Measurements from ENCODE around the gene WDFY4. TPM values are rescaled to one million over a fixed set of nuclear protein-coding genes. Genes with fewer than 3 reads are reported as not detected.

WDFY4 gene
- total RNA-seq, 4 donors from 2014 or later = 0.60 to 20.6 (median 5.1) TPM

- H3K36me3 ChIP-seq = no peaks in the 10 kb centered on the region
- H3K27ac ChIP-seq = no peak overlapping the region
- H3K4me3 ChIP-seq = no peak overlapping the region
- peaks cover 0 to 16% (median 14%) of the 10 kb centered on the region in 4 donors for H3K4me1 ChIP-seq
- peaks cover 7% of the 10 kb centered on the region for H3K27me3 ChIP-seq
- DNase-seq = no peak
- no peak for TF ChIP-seq POLR2A (IDR thresholded peaks at IDR 0.05)
- no peak for TF ChIP-seq EP300 (IDR thresholded peaks at IDR 0.05; ENCODE audit: low read depth)
- in situ Hi-C loops (cut with MboI; ENCODE audit: low pct_ligation_motif_present in 1 of 4, low pct_unique_long_range_greater_than_20kb in 1 of 4, low sequenced_read_pairs in 3 of 4) (loop anchor here (5.0 to 25.0 kb wide), 5 partner anchors 105 to 853 kb away; no protein-coding TSS in a partner anchor), intact Hi-C loops (cut with DNase I; ENCODE audit: low total_unique reads) (loop anchor here (2.0 to 10.0 kb wide), 2 partner anchors 295 to 313 kb away; no protein-coding TSS in a partner anchor)
- 26 to 35% methylated on average over 2 of the region's 2 CpGs for WGBS, 2 donors (ENCODE audit: low coverage in 1 of 2)
- no peaks in the 10 kb centered on the region for H3K9me3 ChIP-seq
Measured at GRCh38 chr10:48659790-48660189, 24.9 kb upstream of the WDFY4 start.

GRCh38 chr10:48661441-48661840, 23.2 kb upstream of the WDFY4 start:
- Histone ChIP-seq H3K27ac (no peak overlapping the region), H3K27me3 (peaks cover 7% of the 10 kb centered on the region), H3K4me3 (no peak overlapping the region), H3K36me3 (no peaks in the 10 kb centered on the region), H3K4me1 (peaks cover 0 to 5% (median 3%) of the 10 kb centered on the region in 4 donors), H3K9me3 (no peaks in the 10 kb centered on the region)
- TF ChIP-seq EP300 (IDR thresholded peaks at IDR 0.05; ENCODE audit: low read depth) (no peak), POLR2AphosphoS5 (IDR thresholded peaks at IDR 0.05) (no peak), CTCF (IDR thresholded peaks at IDR 0.05) (no peak), POLR2A (IDR thresholded peaks at IDR 0.05) (no peak)
- intact Hi-C loops (cut with DNase I; ENCODE audit: low total_unique reads) = no loop called here
- in situ Hi-C loops (cut with MboI; ENCODE audit: low pct_ligation_motif_present in 1 of 4, low pct_unique_long_range_greater_than_20kb in 1 of 4, low sequenced_read_pairs in 3 of 4) = loop anchor here (25.0 kb wide), 3 partner anchors 299 to 851 kb away; no protein-coding TSS in a partner anchor
- DNase-seq = no peak

- no peak overlapping the region for H3K4me3 ChIP-seq
Measured at GRCh38 chr10:48667960-48668590, 16.6 kb upstream of the WDFY4 start.

GRCh38 chr10:48670978-48671913, 13.4 kb upstream of the WDFY4 start:
- in situ Hi-C loops (cut with MboI; ENCODE audit: low pct_ligation_motif_present in 1 of 4, low pct_unique_long_range_greater_than_20kb in 1 of 4, low sequenced_read_pairs in 3 of 4) (loop anchor here (25.0 kb wide), 3 partner anchors 309 to 841 kb away; no protein-coding TSS in a partner anchor), intact Hi-C loops (cut with DNase I; ENCODE audit: low total_unique reads) (no loop called here)
- TF ChIP-seq EP300 (IDR thresholded peaks at IDR 0.05; ENCODE audit: low read depth) (no peak), CTCF (IDR thresholded peaks at IDR 0.05) (no peak), POLR2A (IDR thresholded peaks at IDR 0.05) (no peak), POLR2AphosphoS5 (IDR thresholded peaks at IDR 0.05) (no peak)
- H3K27me3 ChIP-seq = no peaks in the 10 kb centered on the region
- H3K4me1 ChIP-seq = no peaks in the 10 kb centered on the region
- H3K36me3 ChIP-seq = no peaks in the 10 kb centered on the region
- DNase-seq = peak; percentile 59
- peak overlapping the region in 2 of 4 donors; percentile 36 to 65 for H3K27ac ChIP-seq
- WGBS, 2 donors (ENCODE audit: low coverage in 1 of 2) = 72% methylated on average over 28 of the region's 28 CpGs; no CpG with 5 or more reads in 1 of the 2 donors
- no peak overlapping the region for H3K4me3 ChIP-seq
- H3K9me3 ChIP-seq = no peaks in the 10 kb centered on the region

More at GRCh38 chr10:48667960-48668590, 16.6 kb upstream of the WDFY4 start:
- WGBS, 2 donors (ENCODE audit: low coverage in 1 of 2) = 77 to 94% methylated on average over 2 to 8 of the region's 8 CpGs
- H3K4me1 ChIP-seq = no peaks in the 10 kb centered on the region
- no peaks in the 10 kb centered on the region for H3K27me3 ChIP-seq
- no peaks in the 10 kb centered on the region for H3K9me3 ChIP-seq
- in situ Hi-C loops (cut with MboI; ENCODE audit: low pct_ligation_motif_present in 1 of 4, low pct_unique_long_range_greater_than_20kb in 1 of 4, low sequenced_read_pairs in 3 of 4) = loop anchor here (25.0 kb wide), 3 partner anchors 306 to 844 kb away; no protein-coding TSS in a partner anchor
- DNase-seq = peak; percentile 46
- TF ChIP-seq EP300 (IDR thresholded peaks at IDR 0.05; ENCODE audit: low read depth) (no peak), CTCF (IDR thresholded peaks at IDR 0.05) (no peak), POLR2A (IDR thresholded peaks at IDR 0.05) (no peak), POLR2AphosphoS5 (IDR thresholded peaks at IDR 0.05) (no peak)
- peak overlapping the region in 1 of 4 donors; percentile 25 for H3K27ac ChIP-seq
- intact Hi-C loops (cut with DNase I; ENCODE audit: low total_unique reads) = no loop called here
- H3K36me3 ChIP-seq = no peaks in the 10 kb centered on the region
